IPS-18a (cell line): Measurements from ENCODE around the gene ZSWIM4.

Source experiments
- H3K27ac ChIP-seq: one replicate; pipeline ENCODE4 v1.5.1; 2013; ENCODE audit warnings: low read length
- H3K27me3 ChIP-seq: one replicate; pipeline ENCODE4 v1.6.1; 2013; ENCODE audit warnings: mild to moderate bottlenecking, low read length; ENCODE audit not compliant: control insufficient read depth, insufficient read depth
- H3K36me3 ChIP-seq: one replicate; pipeline ENCODE4 v1.6.1; 2013; ENCODE audit warnings: low read depth, low read length; ENCODE audit not compliant: control insufficient read depth
- H3K4me1 ChIP-seq: one replicate; pipeline ENCODE4 v1.6.1; 2013; ENCODE audit warnings: low read depth, low read length; ENCODE audit not compliant: control insufficient read depth
- H3K4me3 ChIP-seq: one replicate; pipeline ENCODE4 v1.5.1; 2013; ENCODE audit warnings: low read length
- H3K9ac ChIP-seq: one replicate; pipeline ENCODE4 v1.6.1; 2013; ENCODE audit warnings: mild to moderate bottlenecking, low read length, moderate library complexity
- H3K9me3 ChIP-seq: one replicate; pipeline ENCODE4 v1.6.1; 2013; ENCODE audit warnings: low read depth, low read length; ENCODE audit not compliant: control insufficient read depth

ZSWIM4 gene

DNA sequence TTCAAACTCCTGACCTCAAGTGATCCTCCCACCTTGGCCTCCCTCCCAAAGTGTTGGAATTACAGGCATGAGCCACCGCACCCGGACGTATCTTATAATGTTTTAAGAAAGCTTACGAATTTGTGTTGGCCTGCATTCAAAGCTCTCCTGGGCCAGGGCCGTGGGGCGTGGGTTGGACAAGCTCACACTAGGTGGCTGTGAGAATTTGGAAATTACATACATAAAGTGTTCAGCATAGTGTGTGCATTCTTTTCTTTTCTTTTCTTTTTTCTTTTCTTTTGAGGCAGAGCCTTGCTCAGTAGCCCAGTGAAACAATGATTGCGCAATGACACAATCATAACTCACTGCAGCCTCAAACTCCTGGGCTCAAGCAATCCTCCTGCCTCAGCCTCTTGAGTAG is 2.6 kb downstream of the ZSWIM4 start:
- Histone ChIP-seq H3K9ac (no peak overlapping the region), H3K27me3 (no peaks in the 10 kb centered on the region), H3K36me3 (no peaks in the 10 kb centered on the region), H3K27ac (no peak overlapping the region), H3K4me1 (no peaks in the 10 kb centered on the region), H3K9me3 (no peaks in the 10 kb centered on the region), H3K4me3 (no peak overlapping the region)

DNA sequence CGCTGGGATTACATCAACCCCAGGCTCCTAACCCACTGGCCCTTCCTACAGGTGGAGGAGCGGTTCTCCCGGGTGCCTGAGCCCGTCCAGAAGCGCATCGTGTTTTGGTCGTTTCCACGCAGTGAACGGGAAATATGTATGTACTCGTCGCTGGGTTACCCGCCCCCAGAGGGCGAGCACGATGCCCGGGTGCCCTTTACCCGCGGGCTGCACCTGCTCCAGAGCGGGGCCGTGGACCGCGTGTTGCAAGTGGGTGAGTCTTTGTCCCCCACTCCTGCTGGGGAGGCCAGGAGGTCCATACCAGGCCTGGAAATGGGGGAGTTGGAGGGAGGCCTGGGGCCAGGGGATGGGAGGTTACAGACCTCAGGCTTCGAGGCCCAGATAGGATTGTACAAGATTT is 4.4 kb downstream of the ZSWIM4 start:
- H3K36me3 ChIP-seq, result no peaks in the 10 kb centered on the region
- no peak overlapping the region for H3K27ac ChIP-seq

DNA sequence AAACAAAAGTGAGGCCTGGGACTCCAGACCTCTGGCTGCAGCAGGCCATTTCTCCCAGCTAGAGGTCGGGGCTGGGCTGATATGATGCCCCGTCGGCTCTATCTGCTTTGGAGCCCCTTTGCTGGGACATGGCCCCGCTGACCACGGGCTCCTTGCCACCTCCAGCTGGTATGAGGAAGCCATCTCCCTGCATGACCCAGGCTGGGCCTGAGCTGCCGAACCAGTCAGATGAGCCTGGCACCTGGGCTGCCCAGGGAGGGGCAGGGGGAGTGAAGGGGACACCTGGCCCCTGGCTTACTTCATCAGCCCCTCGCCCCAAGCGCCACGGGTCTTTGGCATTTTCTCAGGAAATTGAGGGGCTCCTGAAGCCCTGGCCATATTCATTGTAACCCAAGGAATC is 7.8 kb downstream of the ZSWIM4 start:
- Histone ChIP-seq H3K36me3 (peaks cover 17% of the 10 kb centered on the region), H3K9ac (no peak overlapping the region), H3K27me3 (no peaks in the 10 kb centered on the region), H3K9me3 (no peaks in the 10 kb centered on the region), H3K4me3 (no peak overlapping the region), H3K4me1 (no peaks in the 10 kb centered on the region), H3K27ac (no peak overlapping the region)

More for the DNA sequence above, 4.4 kb downstream of the ZSWIM4 start:
- Histone ChIP-seq H3K4me1 (no peaks in the 10 kb centered on the region), H3K9ac (no peak overlapping the region), H3K4me3 (no peak overlapping the region), H3K9me3 (no peaks in the 10 kb centered on the region), H3K27me3 (no peaks in the 10 kb centered on the region)

DNA sequence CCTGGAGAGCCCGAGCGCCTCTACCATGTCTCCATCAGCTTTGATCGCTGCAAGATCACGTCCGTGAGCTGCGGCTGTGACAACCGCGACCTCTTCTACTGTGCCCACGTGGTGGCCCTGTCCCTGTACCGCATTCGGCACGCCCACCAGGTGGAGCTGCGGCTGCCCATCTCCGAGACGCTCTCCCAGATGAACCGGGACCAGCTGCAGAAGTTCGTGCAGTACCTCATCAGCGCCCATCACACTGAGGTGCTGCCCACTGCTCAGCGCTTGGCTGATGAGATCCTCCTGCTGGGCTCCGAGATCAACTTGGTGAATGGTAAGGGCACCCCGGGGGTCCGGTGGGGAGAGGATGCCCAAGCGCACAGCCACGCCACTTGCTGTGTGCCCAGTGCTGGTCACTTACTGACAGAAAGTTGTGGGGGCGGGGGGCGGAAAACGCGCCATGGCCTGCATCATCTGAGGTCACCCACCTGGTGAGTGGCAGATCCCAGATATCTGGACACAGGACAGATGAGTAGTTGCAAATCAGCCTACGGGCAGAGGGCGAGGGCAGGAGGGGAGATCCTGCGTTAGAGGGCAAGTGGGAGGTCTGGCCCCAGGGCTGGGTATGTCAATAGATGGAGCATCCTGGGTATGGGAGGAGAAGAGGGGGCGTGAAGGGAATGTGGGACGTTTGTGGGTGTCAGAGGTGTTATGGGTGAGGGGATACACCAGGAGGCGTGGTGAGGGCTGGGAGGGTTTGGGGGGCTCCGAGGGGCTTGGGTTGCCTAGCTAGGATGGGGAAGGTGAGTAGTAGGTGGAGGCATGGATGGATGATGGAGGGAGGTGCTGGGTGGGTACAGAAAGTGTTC is 9.8 kb downstream of the ZSWIM4 start:
- H3K4me1 ChIP-seq, result no peaks in the 10 kb centered on the region
- no peak overlapping the region for H3K4me3 ChIP-seq
- no peak overlapping the region for H3K9ac ChIP-seq
- H3K27ac ChIP-seq, result no peak overlapping the region
- no peaks in the 10 kb centered on the region for H3K9me3 ChIP-seq
- peaks cover 29% of the 10 kb centered on the region for H3K36me3 ChIP-seq
- no peaks in the 10 kb centered on the region for H3K27me3 ChIP-seq

DNA sequence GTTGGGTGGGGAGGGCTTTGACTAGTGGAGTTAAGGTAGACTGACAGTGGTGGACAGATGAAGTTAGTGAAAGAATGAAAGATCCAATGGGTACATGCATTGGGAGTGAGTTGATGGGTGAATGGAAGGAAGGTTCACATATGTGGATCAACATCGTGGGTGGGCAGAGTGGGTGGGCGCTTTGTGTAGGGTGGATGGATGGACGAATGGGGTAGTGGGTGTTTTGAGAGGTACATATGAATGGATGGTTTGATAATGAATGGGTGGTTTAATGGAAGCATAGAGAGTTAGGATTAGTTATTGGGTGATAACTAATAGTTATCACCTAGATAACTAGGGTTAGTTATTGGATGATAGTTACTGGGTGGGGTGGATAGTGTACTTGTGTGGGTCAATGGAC is 11.5 kb downstream of the ZSWIM4 start:
- Histone ChIP-seq H3K36me3 (peaks cover 33% of the 10 kb centered on the region), H3K27ac (no peak overlapping the region), H3K9ac (no peak overlapping the region), H3K4me1 (no peaks in the 10 kb centered on the region), H3K9me3 (no peaks in the 10 kb centered on the region), H3K4me3 (no peak overlapping the region), H3K27me3 (no peaks in the 10 kb centered on the region)

DNA sequence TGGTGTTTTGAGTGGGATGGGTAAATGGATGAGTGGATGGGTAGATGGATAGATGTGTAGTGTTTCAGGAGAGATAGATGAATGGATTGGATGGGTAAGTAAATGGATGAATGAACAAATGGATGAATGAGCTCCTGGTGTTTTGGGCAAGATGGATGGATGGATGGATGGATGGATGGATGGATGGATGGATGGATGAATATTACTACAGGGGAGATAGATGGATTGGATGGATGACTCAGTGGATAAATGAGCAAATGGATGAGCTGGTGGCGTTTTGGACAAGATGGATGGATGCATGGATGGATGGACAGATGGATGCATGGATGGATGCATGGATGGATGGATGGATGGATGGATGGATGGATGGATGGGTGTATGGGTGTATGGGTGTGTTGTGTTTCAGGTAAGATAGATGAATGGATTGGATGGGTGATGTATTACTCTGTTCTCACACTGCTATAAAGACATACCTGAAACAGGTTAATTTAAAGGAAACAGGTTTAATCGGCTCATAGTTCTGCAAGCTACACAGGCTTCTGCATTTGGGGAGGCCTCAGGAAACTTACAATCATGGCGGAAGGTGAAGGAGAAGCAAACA is 12.3 kb downstream of the ZSWIM4 start:
- no peaks in the 10 kb centered on the region for H3K9me3 ChIP-seq
- H3K4me3 ChIP-seq, result no peak overlapping the region
- peaks cover 33% of the 10 kb centered on the region for H3K36me3 ChIP-seq
- H3K27me3 ChIP-seq, result no peaks in the 10 kb centered on the region
- H3K27ac ChIP-seq, result no peak overlapping the region
- H3K4me1 ChIP-seq, result no peaks in the 10 kb centered on the region
- H3K9ac ChIP-seq, result no peak overlapping the region

DNA sequence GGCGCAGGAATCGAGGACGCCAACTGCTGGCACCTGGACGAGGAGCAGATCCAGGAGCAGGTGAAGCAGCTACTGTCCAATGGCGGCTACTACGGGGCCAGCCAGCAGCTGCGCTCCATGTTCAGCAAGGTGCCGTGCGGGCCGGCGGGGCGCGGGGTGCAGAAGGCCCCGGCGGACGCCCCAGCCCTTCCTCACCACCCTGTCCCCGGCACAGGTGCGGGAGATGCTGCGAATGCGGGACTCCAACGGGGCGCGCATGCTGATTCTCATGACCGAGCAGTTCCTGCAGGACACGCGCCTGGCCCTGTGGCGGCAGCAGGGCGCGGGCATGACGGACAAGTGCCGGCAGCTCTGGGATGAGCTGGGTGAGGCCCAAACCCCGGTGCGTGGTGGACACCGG is 13.6 kb downstream of the ZSWIM4 start:
- H3K36me3 ChIP-seq, result peaks cover 40% of the 10 kb centered on the region

DNA sequence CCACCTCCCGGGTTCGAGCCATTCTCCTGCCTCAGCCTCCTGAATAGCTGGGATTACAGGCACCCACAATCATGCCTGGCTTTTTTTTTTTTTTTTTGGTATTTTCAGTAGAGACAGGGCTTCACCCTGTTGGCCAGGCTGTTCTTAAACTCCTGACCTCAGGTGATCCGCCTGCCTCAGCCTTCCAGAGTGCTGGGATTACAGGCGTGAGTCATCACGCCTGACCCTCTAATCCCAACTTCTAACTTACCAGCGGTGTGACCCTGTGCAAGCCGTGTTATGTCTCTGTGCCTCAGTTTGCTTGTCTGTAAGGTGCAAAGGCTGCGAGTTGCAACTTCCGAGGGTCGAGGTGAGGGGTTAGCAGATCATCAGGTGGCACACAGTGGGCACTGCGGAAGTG is 17.3 kb downstream of the ZSWIM4 start:
- Histone ChIP-seq H3K9me3 (no peaks in the 10 kb centered on the region), H3K36me3 (peaks cover 35% of the 10 kb centered on the region)

More for the DNA sequence above, 13.6 kb downstream of the ZSWIM4 start:
- Histone ChIP-seq H3K4me3 (no peak overlapping the region), H3K9me3 (no peaks in the 10 kb centered on the region), H3K27ac (no peak overlapping the region), H3K27me3 (no peaks in the 10 kb centered on the region), H3K4me1 (no peaks in the 10 kb centered on the region), H3K9ac (no peak overlapping the region)

DNA sequence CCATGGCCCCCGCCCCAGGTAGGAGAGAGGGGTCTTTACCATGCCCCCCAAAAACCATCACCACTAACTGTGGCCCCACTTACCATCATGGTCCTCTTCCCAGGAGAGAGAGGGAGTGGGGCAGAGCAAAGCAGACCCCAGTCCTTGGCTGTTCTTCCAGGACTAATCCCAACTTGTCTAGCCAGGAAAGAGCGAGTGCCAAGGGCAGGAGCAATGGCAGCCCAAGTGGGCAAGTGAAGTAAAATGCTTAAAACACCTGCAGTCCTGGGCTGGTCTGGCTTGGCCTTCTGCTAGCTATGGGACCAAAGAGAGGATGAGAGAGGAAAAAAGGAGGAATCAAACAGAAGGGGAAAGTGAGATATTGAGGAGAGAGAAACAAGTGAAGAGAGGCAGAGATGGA is 17.9 kb downstream of the ZSWIM4 start:
- H3K36me3 ChIP-seq, result peaks cover 29% of the 10 kb centered on the region
- no peaks in the 10 kb centered on the region for H3K27me3 ChIP-seq
- no peak overlapping the region for H3K9ac ChIP-seq
- no peak overlapping the region for H3K4me3 ChIP-seq
- no peaks in the 10 kb centered on the region for H3K4me1 ChIP-seq
- H3K9me3 ChIP-seq, result no peaks in the 10 kb centered on the region
- no peak overlapping the region for H3K27ac ChIP-seq

More for the DNA sequence above, 17.3 kb downstream of the ZSWIM4 start:
- Histone ChIP-seq H3K4me3 (no peak overlapping the region), H3K27me3 (no peaks in the 10 kb centered on the region), H3K4me1 (no peaks in the 10 kb centered on the region), H3K27ac (no peak overlapping the region), H3K9ac (no peak overlapping the region)

DNA sequence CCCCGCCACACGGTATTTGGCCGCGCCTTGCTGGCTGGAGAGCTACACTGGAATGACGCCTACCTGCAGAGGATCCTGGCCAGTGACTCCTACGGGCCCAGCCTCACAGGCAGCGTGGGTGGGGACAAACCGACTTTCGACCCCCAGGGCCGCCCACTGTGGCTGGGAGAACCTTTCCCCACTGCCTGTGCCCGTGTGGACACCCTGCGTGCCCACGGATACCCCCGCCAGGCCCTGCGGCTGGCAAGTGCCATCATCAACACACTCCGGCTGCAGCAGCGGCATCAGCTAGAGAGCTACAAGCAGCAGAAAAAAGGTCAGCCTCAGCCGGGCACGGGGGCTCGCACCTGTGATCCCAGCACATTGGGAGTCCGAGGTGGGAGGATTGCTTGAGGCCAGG is 19.3 kb downstream of the ZSWIM4 start:
- Histone ChIP-seq H3K9me3 (no peaks in the 10 kb centered on the region), H3K36me3 (peaks cover 23% of the 10 kb centered on the region), H3K4me3 (no peak overlapping the region), H3K27me3 (no peaks in the 10 kb centered on the region), H3K4me1 (no peaks in the 10 kb centered on the region), H3K27ac (no peak overlapping the region), H3K9ac (no peak overlapping the region)

DNA sequence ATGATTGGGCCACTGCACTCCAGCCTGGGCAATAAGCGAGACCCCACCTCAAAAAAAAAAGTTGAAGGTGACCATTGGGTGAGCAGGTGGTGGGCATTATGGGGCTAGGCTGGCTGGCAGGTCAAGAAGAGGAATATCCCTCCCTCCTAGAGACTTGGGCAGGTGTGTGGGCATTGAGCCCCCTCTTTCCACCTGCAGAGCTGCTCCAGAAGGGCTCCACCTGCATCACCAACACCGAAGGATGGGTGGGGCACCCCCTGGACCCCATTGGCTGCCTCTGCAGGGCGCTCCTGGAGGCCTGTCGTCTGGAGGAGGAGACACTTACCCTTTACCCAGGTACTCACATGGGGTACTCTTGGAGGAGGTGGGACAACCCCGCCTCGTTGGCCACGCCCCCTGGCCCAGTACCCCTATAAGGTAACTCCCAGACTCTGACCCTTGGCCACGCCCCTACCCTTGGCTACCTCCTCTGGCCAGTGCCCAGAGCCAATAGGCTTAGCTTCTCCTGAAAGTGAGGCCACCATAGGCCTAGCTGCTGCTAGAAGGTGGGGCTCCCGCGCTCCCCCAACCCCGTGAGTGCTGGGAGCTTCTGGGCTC is 21.9 kb downstream of the ZSWIM4 start:
- no peaks in the 10 kb centered on the region for H3K9me3 ChIP-seq
- H3K36me3 ChIP-seq, result peaks cover 26% of the 10 kb centered on the region
- H3K27me3 ChIP-seq, result no peaks in the 10 kb centered on the region
- peak overlapping the region; percentile 50 for H3K9ac ChIP-seq
- no peaks in the 10 kb centered on the region for H3K4me1 ChIP-seq
- H3K4me3 ChIP-seq, result peak overlapping the region; percentile 64
- H3K27ac ChIP-seq, result no peak overlapping the region
